Endothelial cell of umbilical vein (primary cell): ENCODE measurements around the gene USH1G. TPM values are rescaled to one million over a fixed set of nuclear protein-coding genes. Genes with fewer than 3 reads are reported as not detected.

Experiments
- BruUV-seq: library from RNA; stranded (reverse); fragments of 400-500 nt; replicated peaks from 2 replicates; lab custom pipeline; 2021; lab: Mats Ljungman, UMichigan
- CTCF ChIA-PET: fragments of 300-600, 350-600 bp; sonication (Branson Sonifier 250); formaldehyde crosslinking; loops from one replicate; lab custom pipeline; 2021; ENCODE audit warnings: antibody characterized with exemption, inconsistent platforms; lab: Charles Lee
- POLR2A ChIA-PET: fragments of 300-600, 350-600 bp; sonication (Branson Sonifier 250); formaldehyde crosslinking; loops from one replicate; lab custom pipeline; 2021; ENCODE audit warnings: antibody characterized with exemption, inconsistent platforms; lab: Charles Lee
- DNase-seq: peaks from one replicate; pipeline ENCODE4 v3.0.0-alpha.2; 2011; ENCODE audit warnings: low read depth, low spot score
- FAIRE-seq: peaks from 2 replicates; lab custom pipeline; 2011; peaks lifted over from hg19 to GRCh38; lab: Jason Lieb, UNC
- H2AFZ ChIP-seq: 2 replicates; pipeline ENCODE4 v1.6.0; 2012; ENCODE audit warnings: low read depth, low read length, control low read depth, inconsistent platforms
- H3K27ac ChIP-seq: 2 replicates; pipeline ENCODE4 v1.5.1; 2011; ENCODE audit warnings: low read depth, mild to moderate bottlenecking, control low read depth, low read length, moderate library complexity; ENCODE audit not compliant: insufficient read depth
- H3K27me3 ChIP-seq, 2 experiments: 2 replicates each; pipeline versions ENCODE4 v1.6.0 to v1.6.1; 2011; ENCODE audit warnings: low read length in 2 of 2, mixed read lengths in 1 of 2; ENCODE audit not compliant: control insufficient read depth in 2 of 2, insufficient read depth in 2 of 2
- H3K36me3 ChIP-seq, 2 experiments: 2 replicates in 1 of 2; 3 replicates in 1 of 2; pipeline ENCODE4 v1.5.1; 2011; ENCODE audit warnings: low read length in 2 of 2, mild to moderate bottlenecking in 1 of 2, moderate library complexity in 1 of 2; ENCODE audit not compliant: control insufficient read depth in 2 of 2, insufficient read depth in 2 of 2; ENCODE audit errors: extremely low read depth in 1 of 2
- H3K4me1 ChIP-seq: 3 replicates; pipeline ENCODE4 v1.5.1; 2011; ENCODE audit warnings: mild to moderate bottlenecking, low read length; ENCODE audit not compliant: control insufficient read depth, insufficient read depth; ENCODE audit errors: extremely low read depth
- H3K4me2 ChIP-seq: 2 replicates; pipeline ENCODE4 v1.6.1; 2011; ENCODE audit warnings: low read length, control low read depth, mixed read lengths; ENCODE audit not compliant: insufficient read depth
- H3K4me3 ChIP-seq, 3 experiments: fragments of 200-600 bp in 1 of 3; sonication (generic), shearing (Covaris generic) in 1 of 3; replicated peaks in 1 of 3; 2 replicates each; pipeline ENCODE4 v1.5.1; 2011 to 2016; ENCODE audit warnings: control low read depth in 3 of 3, low read length in 3 of 3, mild to moderate bottlenecking in 2 of 3, inconsistent platforms in 1 of 3, low read depth in 1 of 3, moderate library complexity in 1 of 3; ENCODE audit not compliant: insufficient read depth in 1 of 3
- H3K79me2 ChIP-seq: 2 replicates; pipeline ENCODE4 v1.6.0; 2012; ENCODE audit warnings: low read length, inconsistent platforms; ENCODE audit not compliant: control insufficient read depth, insufficient read depth
- H3K9ac ChIP-seq: replicated peaks from 2 replicates; pipeline ENCODE3; 2011; ENCODE audit warnings: low read length, control low read depth; ENCODE audit not compliant: insufficient read depth; ENCODE audit errors: extremely low read depth
- H3K9me1 ChIP-seq: replicated peaks from 3 replicates; pipeline ENCODE4 v1.6.0; 2011; ENCODE audit warnings: mild to moderate bottlenecking, low read length; ENCODE audit not compliant: control insufficient read depth, insufficient read depth; ENCODE audit errors: extremely low read depth
- H3K9me3 ChIP-seq: replicated peaks from 2 replicates; pipeline ENCODE4 v1.5.1; 2012; ENCODE audit warnings: low read length, inconsistent platforms; ENCODE audit not compliant: control insufficient read depth, insufficient read depth
- H4K20me1 ChIP-seq: replicated peaks from 2 replicates; pipeline ENCODE3; 2011; ENCODE audit warnings: mild to moderate bottlenecking, low read length; ENCODE audit not compliant: control insufficient read depth, insufficient read depth; ENCODE audit errors: extremely low read depth
- EZH2 ChIP-seq: IDR thresholded peaks from 2 replicates; pipeline ENCODE4 v1.6.1; 2012; ENCODE audit warnings: borderline replicate concordance, low read depth, mild to moderate bottlenecking, moderate library complexity, low read length, inconsistent platforms; ENCODE audit not compliant: severe bottlenecking
- FOS ChIP-seq: IDR thresholded peaks from 2 replicates; pipeline ENCODE4 v1.6.1; 2011; ENCODE audit warnings: mild to moderate bottlenecking, low read length, moderate library complexity, borderline replicate concordance; ENCODE audit not compliant: insufficient read depth
- GATA2 ChIP-seq: IDR thresholded peaks from 2 replicates; pipeline ENCODE4 v1.7.0; 2011; ENCODE audit warnings: low read depth, mild to moderate bottlenecking, moderate library complexity, mixed read lengths, low read length; ENCODE audit not compliant: insufficient read length, insufficient read depth
- JUN ChIP-seq: IDR thresholded peaks from 2 replicates; pipeline ENCODE4 v1.6.1; 2011; ENCODE audit warnings: borderline replicate concordance, low read depth; ENCODE audit not compliant: insufficient read length, insufficient read depth
- MAX ChIP-seq: IDR thresholded peaks from 2 replicates; pipeline ENCODE4 v1.6.1; 2011; ENCODE audit not compliant: insufficient read depth, insufficient read length
- MYC ChIP-seq: IDR thresholded peaks from one replicate; pipeline ENCODE4 v1.6.1; 2011; ENCODE audit warnings: mild to moderate bottlenecking, low read depth, low read length
- POLR2A ChIP-seq: IDR thresholded peaks from 2 replicates; pipeline ENCODE4 v1.6.1; 2012; ENCODE audit warnings: low read depth, mild to moderate bottlenecking, control low read depth, low read length
- POLR2AphosphoS5 ChIP-seq: IDR thresholded peaks from 2 replicates; pipeline ENCODE4 v1.6.1; 2012; ENCODE audit warnings: low read depth, mild to moderate bottlenecking, control low read depth, low read length, moderate library complexity; ENCODE audit not compliant: insufficient read depth
- dilution Hi-C: fragments of 300-500 bp; cut with MboI; formaldehyde crosslinking; loops from one replicate; pipeline ENCODE4 v1.15.0; 2019; ENCODE audit warnings: low sequenced_read_pairs; ENCODE audit not compliant: extremely low pct_ligation_motif_present
- intact Hi-C: fragments of 100-400 bp; cut with micrococcal nuclease; formaldehyde crosslinking; loops from one replicate; pipeline ENCODE4 v1.10.0; 2022
- polyA plus RNA-seq, 4 experiments: library from polyadenylated mRNA; depleted of rRNA in 3 of 4; stranded (reverse) in 3 of 4; unstranded in 1 of 4; fragments of >200 nt; gene quantifications; 2 replicates each; pipeline versions ENCODE4 v1.2.1 to v1.2.3, GENCODE V29; 2011 to 2012; ENCODE audit warnings: missing spikeins in 1 of 4
- total RNA-seq: library from RNA; stranded (reverse); gene quantifications from 2 replicates; pipeline ENCODE4 v1.2.3, GENCODE V29; 2021

USH1G gene
- total and polyA plus RNA-seq, 2 donors (not counting 3 experiments of a cell fraction or from before 2014, with no cell fraction given): not detected

DNA sequence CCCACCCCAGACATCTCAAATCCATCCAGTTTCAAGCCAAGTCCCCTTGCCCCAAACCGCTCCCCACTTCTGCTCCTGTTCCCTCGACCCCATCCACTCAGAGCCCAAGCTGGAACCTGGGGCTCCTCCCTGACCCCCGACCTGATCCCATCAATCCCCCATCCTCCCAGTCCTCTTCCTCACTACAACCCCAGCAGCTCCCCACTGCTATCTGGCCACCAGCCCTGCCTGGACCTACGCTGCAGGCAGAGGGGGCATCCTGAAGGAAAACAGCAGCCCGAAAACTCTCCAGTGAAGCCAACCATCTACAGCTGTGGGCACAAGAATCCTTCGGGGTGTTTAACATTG is 54.2 kb downstream of the USH1G start:
- ChIA-PET CTCF (interaction anchor here (0.6 to 14.2 kb wide), 6 partner anchors 8 to 124 kb away, joined by 3 to 325 read pairs (median 4); partner anchors contain the start of genes GRIN2C and NAT9), POLR2A (no interaction called here)
- no peak for FAIRE-seq

DNA sequence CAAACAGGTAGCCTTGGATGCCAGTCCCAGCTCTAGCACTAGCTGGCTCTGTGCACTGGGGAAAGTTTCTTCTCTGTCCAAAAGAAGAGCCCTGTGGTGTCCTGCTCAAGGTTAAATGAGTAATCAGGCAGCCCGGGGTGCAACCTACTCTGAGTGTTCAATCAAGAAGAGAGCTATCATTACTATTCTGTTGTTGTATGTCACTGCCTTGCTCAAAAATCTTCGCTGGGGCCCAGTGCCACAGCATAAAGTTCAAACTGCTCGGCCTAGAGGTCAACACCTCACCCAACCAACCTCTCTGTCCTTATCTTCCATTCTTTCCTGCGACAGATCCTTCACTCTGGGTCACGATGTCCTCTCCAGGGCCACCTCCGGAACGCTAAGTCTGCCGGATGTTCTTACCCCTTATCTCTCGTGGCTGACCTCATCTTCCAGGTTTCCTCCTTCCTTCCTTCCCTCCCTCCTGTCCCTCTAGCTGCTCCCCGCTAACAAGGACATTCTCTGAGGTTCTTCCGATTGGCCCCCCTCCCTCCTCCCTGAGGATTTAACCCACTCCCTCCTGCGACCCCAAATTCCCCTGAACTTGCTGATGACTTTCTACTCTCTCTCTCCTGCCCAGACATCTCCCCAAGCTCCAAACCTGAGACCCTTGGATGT is 54.7 kb downstream of the USH1G start:
- intact Hi-C loops: no loop called here
- Histone ChIP-seq H4K20me1 (no peaks in the 10 kb centered on the region), H2AFZ (no peak overlapping the region), H3K9me1 (no peaks in the 10 kb centered on the region), H3K9me3 (no peaks in the 10 kb centered on the region), H3K9ac (no peak overlapping the region), H3K79me2 (no peaks in the 10 kb centered on the region), H3K27me3 (no peaks in the 10 kb centered on the region), H3K36me3 (no peaks in the 10 kb centered on the region), H3K4me1 (peaks cover 20% of the 10 kb centered on the region), H3K4me2 (peak overlapping the region; percentile 19), H3K27ac (no peak overlapping the region), H3K4me3 (no peak overlapping the region)
- dilution Hi-C loops: no loop called here
- CTCF ChIA-PET: interaction anchor here (0.6 to 14.2 kb wide), 5 partner anchors 25 to 123 kb away, joined by 3 to 325 read pairs (median 3); partner anchors contain the start of gene NAT9
- FAIRE-seq (no peak), DNase-seq (no peak)
- TF ChIP-seq MAX (no peak), POLR2A (no peak), GATA2 (peak; percentile 86)
- BruUV-seq: no TSS peak
- POLR2A ChIA-PET: interaction anchor here (0.7 kb wide), 1 partner anchor 384 kb away, joined by 6 read pairs; no protein-coding TSS in a partner anchor

More for the DNA sequence above, 54.2 kb downstream of the USH1G start:
- no peaks in the 10 kb centered on the region for H3K36me3 ChIP-seq
- no peaks in the 10 kb centered on the region for H3K9me3 ChIP-seq
- DNase-seq: no peak
- dilution Hi-C loops (no loop called here), intact Hi-C loops (no loop called here)
- no peak overlapping the region for H2AFZ ChIP-seq
- no peaks in the 10 kb centered on the region for H4K20me1 ChIP-seq
- H3K4me2 ChIP-seq: no peak overlapping the region
- TF ChIP-seq GATA2: no peak
- no peak for TF ChIP-seq MYC
- TF ChIP-seq JUN: no peak
- no peak for TF ChIP-seq FOS
- no peak for TF ChIP-seq POLR2AphosphoS5
- no peak for TF ChIP-seq POLR2A
- TF ChIP-seq MAX: no peak
- TF ChIP-seq EZH2: no peak
- H3K9ac ChIP-seq: no peak overlapping the region
- no peaks in the 10 kb centered on the region for H3K79me2 ChIP-seq
- H3K27me3 ChIP-seq: no peaks in the 10 kb centered on the region
- BruUV-seq: no TSS peak
- H3K4me3 ChIP-seq: no peak overlapping the region
- H3K9me1 ChIP-seq: no peaks in the 10 kb centered on the region
- H3K4me1 ChIP-seq: peaks cover 23% of the 10 kb centered on the region
- no peak overlapping the region for H3K27ac ChIP-seq
